ENCODE data around the gene LCAT. TPM values are rescaled to one million over a fixed set of nuclear protein-coding genes. Genes with fewer than 3 reads are reported as not detected.

Gene LCAT
- total RNA-seq, 6 experiments from 2014 or later, result 29.4 to 207 (median 137) TPM

DNA sequence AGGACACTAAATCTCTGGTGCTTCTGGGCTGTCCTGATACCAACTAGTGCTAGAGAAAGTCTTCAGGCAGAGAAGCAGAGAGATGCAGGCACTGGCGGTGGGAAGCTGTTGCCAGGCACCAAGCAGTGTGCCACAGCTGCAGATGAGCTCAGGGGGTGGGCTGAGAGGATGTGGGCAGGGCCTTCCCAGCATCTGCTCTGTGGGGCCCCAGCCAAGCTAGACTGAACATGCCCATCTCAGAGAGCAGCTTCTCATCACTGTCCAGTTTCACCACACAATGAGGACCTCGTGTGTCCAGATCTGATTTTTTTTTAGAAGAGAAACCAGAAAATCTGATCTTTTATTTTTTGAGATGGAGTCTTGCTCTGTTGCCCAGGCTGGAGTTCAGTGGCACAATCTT lies 33.8 kb downstream of the LCAT start:
- H3K4me1 ChIP-seq, result peaks cover 0 to 37% (median 18%) of the 10 kb centered on the region in 4 donors
- TF ChIP-seq, protein P1, sequence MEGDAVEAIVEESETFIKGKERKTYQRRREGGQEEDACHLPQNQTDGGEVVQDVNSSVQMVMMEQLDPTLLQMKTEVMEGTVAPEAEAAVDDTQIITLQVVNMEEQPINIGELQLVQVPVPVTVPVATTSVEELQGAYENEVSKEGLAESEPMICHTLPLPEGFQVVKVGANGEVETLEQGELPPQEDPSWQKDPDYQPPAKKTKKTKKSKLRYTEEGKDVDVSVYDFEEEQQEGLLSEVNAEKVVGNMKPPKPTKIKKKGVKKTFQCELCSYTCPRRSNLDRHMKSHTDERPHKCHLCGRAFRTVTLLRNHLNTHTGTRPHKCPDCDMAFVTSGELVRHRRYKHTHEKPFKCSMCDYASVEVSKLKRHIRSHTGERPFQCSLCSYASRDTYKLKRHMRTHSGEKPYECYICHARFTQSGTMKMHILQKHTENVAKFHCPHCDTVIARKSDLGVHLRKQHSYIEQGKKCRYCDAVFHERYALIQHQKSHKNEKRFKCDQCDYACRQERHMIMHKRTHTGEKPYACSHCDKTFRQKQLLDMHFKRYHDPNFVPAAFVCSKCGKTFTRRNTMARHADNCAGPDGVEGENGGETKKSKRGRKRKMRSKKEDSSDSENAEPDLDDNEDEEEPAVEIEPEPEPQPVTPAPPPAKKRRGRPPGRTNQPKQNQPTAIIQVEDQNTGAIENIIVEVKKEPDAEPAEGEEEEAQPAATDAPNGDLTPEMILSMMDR (IDR thresholded peaks at IDR 0.05), result no peak
- TF ChIP-seq POLR2A (IDR thresholded peaks at IDR 0.05), result no peak
- H3K36me3 ChIP-seq, result peaks cover 0 to 21% (median 7%) of the 10 kb centered on the region in 4 donors
- DNase-seq, result no peak
- no peak for ATAC-seq
- WGBS (ENCODE audit: insufficient coverage, low coverage, low lambda C conversion rate, missing lambda C conversion rate), result no CpG with 5 or more reads among the region's 2 CpGs
- no peaks in the 10 kb centered on the region for H3K27me3 ChIP-seq
- H3K4me3 ChIP-seq, result no peak overlapping the region
- no peaks in the 10 kb centered on the region for H3K9me3 ChIP-seq
- intact Hi-C loops (cut with DNase I), result no loop called here
- H3K27ac ChIP-seq, result no peak overlapping the region

DNA sequence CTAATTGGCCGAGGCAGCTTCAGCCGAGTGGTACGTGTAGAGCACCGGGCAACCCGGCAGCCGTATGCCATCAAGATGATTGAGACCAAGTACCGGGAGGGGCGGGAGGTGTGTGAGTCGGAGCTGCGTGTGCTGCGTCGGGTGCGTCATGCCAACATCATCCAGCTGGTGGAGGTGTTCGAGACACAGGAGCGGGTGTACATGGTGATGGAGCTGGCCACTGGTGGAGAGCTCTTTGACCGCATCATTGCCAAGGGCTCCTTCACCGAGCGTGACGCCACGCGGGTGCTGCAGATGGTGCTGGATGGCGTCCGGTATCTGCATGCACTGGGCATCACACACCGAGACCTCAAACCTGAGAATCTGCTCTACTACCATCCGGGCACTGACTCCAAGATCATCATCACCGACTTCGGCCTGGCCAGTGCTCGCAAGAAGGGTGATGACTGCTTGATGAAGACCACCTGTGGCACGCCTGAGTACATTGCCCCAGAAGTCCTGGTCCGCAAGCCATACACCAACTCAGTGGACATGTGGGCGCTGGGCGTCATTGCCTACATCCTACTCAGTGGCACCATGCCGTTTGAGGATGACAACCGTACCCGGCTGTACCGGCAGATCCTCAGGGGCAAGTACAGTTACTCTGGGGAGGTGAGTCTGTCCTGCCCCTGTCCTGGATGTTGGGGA lies 34.7 kb downstream of the LCAT start:
- intact Hi-C loops (cut with DNase I), result no loop called here
- H3K4me1 ChIP-seq, result peaks cover 0 to 28% (median 14%) of the 10 kb centered on the region in 4 donors

DNA sequence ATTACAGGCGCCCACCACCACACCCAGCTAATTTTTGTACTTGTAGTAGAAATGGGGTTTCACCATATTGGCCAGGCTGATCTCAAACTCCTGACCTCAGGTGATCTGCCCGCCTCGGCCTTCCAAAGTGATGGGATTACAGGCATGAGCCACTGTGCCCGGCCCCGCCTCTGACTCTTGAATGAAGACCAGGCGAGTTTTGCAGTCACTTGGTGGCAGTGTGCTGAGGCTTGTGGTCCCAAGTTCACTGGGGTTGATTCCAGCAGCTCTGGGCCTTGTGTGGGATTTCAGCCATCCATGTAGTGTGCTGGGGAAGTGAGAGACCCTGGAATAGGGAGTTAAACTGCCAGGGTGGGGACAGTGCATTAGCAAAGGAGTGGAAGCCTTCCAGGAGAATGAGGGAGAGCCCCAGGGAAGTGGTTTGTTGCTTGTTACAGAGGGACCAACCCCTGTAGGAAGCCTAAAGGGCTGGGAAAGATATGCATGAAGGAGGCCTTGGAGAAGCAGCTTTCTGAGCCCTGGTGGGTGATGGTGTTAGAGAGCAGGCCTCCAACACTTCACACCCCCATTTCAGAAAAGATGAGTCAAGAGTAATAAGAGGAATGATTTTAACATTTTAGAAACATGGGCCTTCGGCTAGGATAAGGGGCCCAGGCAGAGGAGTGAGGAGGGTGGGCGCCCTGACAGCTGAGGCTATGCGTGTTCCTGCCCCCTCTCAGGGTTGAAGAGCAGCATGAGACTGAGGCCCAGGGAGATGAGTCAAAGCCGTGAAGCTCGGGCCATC lies 36.3 kb downstream of the LCAT start:
- TF ChIP-seq POLR2A (IDR thresholded peaks at IDR 0.05), result no peak
- TF ChIP-seq, protein P1 (IDR thresholded peaks at IDR 0.05), result peak in 1 of 4 donors; percentile 27
- intact Hi-C loops (cut with DNase I), result no loop called here
- WGBS (ENCODE audit: insufficient coverage, low coverage, low lambda C conversion rate, missing lambda C conversion rate), result 48% methylated on average over 5 of the region's 11 CpGs
- peak overlapping the region in 2 of 3 donors; percentile 53 to 59 for H3K27ac ChIP-seq
- peak; percentile 89 to 96 (median 92) for ATAC-seq
- H3K27me3 ChIP-seq, result no peaks in the 10 kb centered on the region
- no peak overlapping the region for H3K4me3 ChIP-seq
- DNase-seq, result peak; percentile 63 to 86 (median 83)
- peaks cover 0 to 19% (median 7%) of the 10 kb centered on the region in 4 donors for H3K36me3 ChIP-seq
- no peaks in the 10 kb centered on the region for H3K9me3 ChIP-seq
- H3K4me1 ChIP-seq, result peaks cover 0 to 28% (median 14%) of the 10 kb centered on the region in 4 donors

More for the DNA sequence above, 34.7 kb downstream of the LCAT start:
- Histone ChIP-seq H3K36me3 (peaks cover 0 to 21% (median 7%) of the 10 kb centered on the region in 4 donors), H3K9me3 (no peaks in the 10 kb centered on the region), H3K27ac (no peak overlapping the region), H3K27me3 (no peaks in the 10 kb centered on the region), H3K4me3 (no peak overlapping the region)
- 100% methylated on average over 1 of the region's 36 CpGs for WGBS (ENCODE audit: insufficient coverage, low coverage, low lambda C conversion rate, missing lambda C conversion rate)
- DNase-seq, result no peak
- TF ChIP-seq POLR2A (IDR thresholded peaks at IDR 0.05), result no peak
- TF ChIP-seq, protein P1 (IDR thresholded peaks at IDR 0.05), result no peak
- no peak for ATAC-seq

DNA sequence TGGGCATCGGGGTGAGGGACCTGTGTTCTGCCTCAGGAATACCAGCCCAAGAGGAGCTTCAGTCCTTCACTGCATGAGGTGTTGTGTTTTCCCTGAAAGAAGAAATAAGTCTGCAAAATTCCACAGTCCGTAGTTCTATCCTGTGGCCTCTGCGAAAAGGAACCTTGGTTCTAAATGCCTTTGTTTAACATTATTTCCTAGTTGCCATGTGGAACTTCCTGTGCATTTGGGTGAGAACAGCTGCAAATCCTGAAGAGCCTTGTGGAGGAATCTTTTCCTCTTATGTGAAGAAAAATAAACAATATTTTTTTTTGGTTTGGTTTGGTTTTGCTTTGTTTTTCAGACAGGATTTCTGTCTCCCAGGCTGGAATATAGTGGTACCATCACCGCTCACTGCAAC lies 41.1 kb downstream of the LCAT start:
- ATAC-seq (no peak), DNase-seq (no peak)
- intact Hi-C loops (cut with DNase I), result no loop called here
- no peak overlapping the region for H3K27ac ChIP-seq
- TF ChIP-seq POLR2A (IDR thresholded peaks at IDR 0.05), result no peak
- TF ChIP-seq, protein P1 (IDR thresholded peaks at IDR 0.05), result no peak
- H3K4me3 ChIP-seq, result no peak overlapping the region
- no peaks in the 10 kb centered on the region for H3K27me3 ChIP-seq
- no peaks in the 10 kb centered on the region for H3K9me3 ChIP-seq
- WGBS (ENCODE audit: insufficient coverage, low coverage, low lambda C conversion rate, missing lambda C conversion rate), result 70% methylated on average over 3 of the region's 4 CpGs
- peaks cover 0 to 24% (median 10%) of the 10 kb centered on the region in 4 donors for H3K4me1 ChIP-seq
- H3K36me3 ChIP-seq, result no peaks in the 10 kb centered on the region

All from right lobe of liver (tissue), 6 donors.